CD4-positive, alpha-beta T cell treated with Interleukin-15 for 1 hour (primary cell): Measurements from ENCODE around the gene GGN.
"Not testable (repeated sequence)": the region's sequence is repeated elsewhere in the genome, so short reads cannot be mapped to it uniquely, and the experiment has no call there.

Experiments used
- DNase-seq: peaks from one replicate; pipeline ENCODE4 v3.0.0-alpha.2; 2020

GGN gene

GRCh38 chr19:38411041-38411712 lies 23.3 kb upstream of the GGN start:
- no peak for DNase-seq

GRCh38 chr19:38410407-38410806 lies 22.6 kb upstream of the GGN start:
- DNase-seq, result not testable (repeated sequence)

- DNase-seq, result no peak
Measured at GRCh38 chr19:38409631-38410133, 21.8 kb upstream of the GGN start.

GRCh38 chr19:38405276-38405675 lies 17.4 kb upstream of the GGN start:
- DNase-seq, result no peak

GRCh38 chr19:38404858-38405257 lies 17.0 kb upstream of the GGN start:
- DNase-seq, result no peak

- peak; percentile 98 for DNase-seq
Measured at GRCh38 chr19:38402967-38403674, 15.3 kb upstream of the GGN start, which contains the start of gene FAM98C. Gene FAM98C (plus strand): TSS chr19:38403093. CDS start chr19:38403154, 61 bp downstream.

- no peak for DNase-seq
Measured at GRCh38 chr19:38402623-38402966, 14.8 kb upstream of the GGN start.

GRCh38 chr19:38401148-38401547 lies 13.3 kb upstream of the GGN start:
- no peak for DNase-seq

GRCh38 chr19:38400361-38400760 lies 12.5 kb upstream of the GGN start:
- no peak for DNase-seq

- no peak for DNase-seq
Measured at GRCh38 chr19:38399537-38399936, 11.7 kb upstream of the GGN start.

- no peak for DNase-seq
Measured at GRCh38 chr19:38399081-38399480, 11.2 kb upstream of the GGN start.

GRCh38 chr19:38395381-38396114 lies 7.7 kb upstream of the GGN start:
- DNase-seq, result peak; percentile 29

- peak; percentile 78 for DNase-seq
Measured at GRCh38 chr19:38394488-38394887, 6.7 kb upstream of the GGN start.

GRCh38 chr19:38392707-38393308 lies 5.0 kb upstream of the GGN start:
- DNase-seq, result no peak

- no peak for DNase-seq
Measured at GRCh38 chr19:38391911-38392464, 4.2 kb upstream of the GGN start.

GRCh38 chr19:38389957-38390924 lies 2.4 kb upstream of the GGN start:
- no peak for DNase-seq

- no peak for DNase-seq
Measured at GRCh38 chr19:38389101-38389925, 1.5 kb upstream of the GGN start.

- no peak for DNase-seq
Measured at GRCh38 chr19:38388349-38389100, 691 bp upstream of the GGN start, which contains the start of gene SPRED3. Gene SPRED3 (plus strand): TSS chr19:38388697. CDS start chr19:38390303, 1,606 bp downstream.

- DNase-seq, result peak; percentile 32
Measured at GRCh38 chr19:38386971-38387549, 774 bp downstream of the GGN start.
